ENCODE measurements around the gene MARK1.

Gene MARK1

GRCh38 chr1:220527908-220528678 is at the start of gene MARK1 (continued):
- peak; percentile 23 for TF ChIP-seq PRDM10 (tag by site-specific recombination; IDR thresholded peaks at IDR 0.05)
- TF ChIP-seq ZBTB21 (tag by site-specific recombination; IDR thresholded peaks at IDR 0.05): peak; percentile 42
- no peak for TF ChIP-seq ZNF416 (tag by site-specific recombination; IDR thresholded peaks at IDR 0.05)
- no peak for TF ChIP-seq ZNF248 (tag by site-specific recombination; IDR thresholded peaks at IDR 0.05)
- peak; percentile 45 for TF ChIP-seq SP2 (tag by site-specific recombination; IDR thresholded peaks at IDR 0.05)
- 0 out of 2 replicates have a peak, but pooled peaks have one; percentile 25 for TF ChIP-seq ZBTB1 (tag by site-specific recombination; IDR thresholded peaks at IDR 0.05)

- Histone ChIP-seq H3K27ac (ENCODE audit: extremely low read depth, low read depth, low read length) (no peak overlapping the region), H3K4me3 (ENCODE audit: low read depth, low read length) (no peak overlapping the region), H3K9me3 (ENCODE audit: control insufficient read depth, insufficient read depth, low read depth, low read length) (no peaks in the 10 kb centered on the region), H3K4me1 (ENCODE audit: control insufficient read depth, insufficient read depth, low read length) (no peaks in the 10 kb centered on the region), H3K36me3 (ENCODE audit: control insufficient read depth in 2 of 2, insufficient read depth in 1 of 2, low read length in 2 of 2) (no peaks in the 10 kb centered on the region)
- CTCF ChIA-PET: interaction anchor here (0.6 to 0.7 kb wide), 2 partner anchors 187 to 294 kb away, joined by 4 read pairs; no protein-coding TSS in a partner anchor
- POLR2A ChIA-PET: no interaction called here
- no peak for TF ChIP-seq AEBP2 (tag by site-specific recombination; IDR thresholded peaks at IDR 0.05; ENCODE audit: borderline replicate concordance)
- no peak for TF ChIP-seq ZNF830 (tag by site-specific recombination; IDR thresholded peaks at IDR 0.05; ENCODE audit: low read depth)
- TF ChIP-seq BCL11B (tag by site-specific recombination; IDR thresholded peaks at IDR 0.05; ENCODE audit: low read depth): no peak
Measured at GRCh38 chr1:220483700-220484099, 44.2 kb upstream of the MARK1 start.

GRCh38 chr1:220484135-220484534 is 43.8 kb upstream of the MARK1 start:
- 0 out of 2 replicates have a peak, but pooled peaks have one; percentile 22 for TF ChIP-seq EGR2 (tag by site-specific recombination; IDR thresholded peaks at IDR 0.05; ENCODE audit: low read depth)
- TF ChIP-seq ZNF138 (tag by site-specific recombination; IDR thresholded peaks at IDR 0.05; ENCODE audit: borderline replicate concordance): no peak
- peak; percentile 40; the same call in 1 of the 2 replicates for TF ChIP-seq ZFHX2 (tag by site-specific recombination; conservative IDR thresholded peaks at IDR 0.05)
- H3K27ac ChIP-seq (ENCODE audit: extremely low read depth, low read depth, low read length): no peak overlapping the region
- no peaks in the 10 kb centered on the region for H3K9me3 ChIP-seq (ENCODE audit: control insufficient read depth, insufficient read depth, low read depth, low read length)
- ChIA-PET CTCF (interaction anchor here (0.6 kb wide), 1 partner anchor 429 kb away, joined by 3 read pairs; no protein-coding TSS in a partner anchor), POLR2A (no interaction called here)
- H3K4me3 ChIP-seq (ENCODE audit: low read depth, low read length): no peak overlapping the region
- H3K36me3 ChIP-seq (ENCODE audit: control insufficient read depth in 2 of 2, insufficient read depth in 1 of 2, low read length in 2 of 2): no peaks in the 10 kb centered on the region
- H3K4me1 ChIP-seq (ENCODE audit: control insufficient read depth, insufficient read depth, low read length): no peaks in the 10 kb centered on the region

GRCh38 chr1:220485131-220485530 is 42.8 kb upstream of the MARK1 start:
- CTCF ChIA-PET: no interaction called here
- Histone ChIP-seq H3K36me3 (ENCODE audit: control insufficient read depth in 2 of 2, insufficient read depth in 1 of 2, low read length in 2 of 2) (no peaks in the 10 kb centered on the region), H3K4me1 (ENCODE audit: control insufficient read depth, insufficient read depth, low read length) (no peaks in the 10 kb centered on the region), H3K4me3 (ENCODE audit: low read depth, low read length) (no peak overlapping the region), H3K27ac (ENCODE audit: extremely low read depth, low read depth, low read length) (no peak overlapping the region), H3K9me3 (ENCODE audit: control insufficient read depth, insufficient read depth, low read depth, low read length) (no peaks in the 10 kb centered on the region)
- POLR2A ChIA-PET: no interaction called here
- no peak for TF ChIP-seq ZNF707 (tag by site-specific recombination; IDR thresholded peaks at IDR 0.05)
- TF ChIP-seq ZNF704 (tag by site-specific recombination; IDR thresholded peaks at IDR 0.05): no peak
- TF ChIP-seq KLF1 (tag by site-specific recombination; IDR thresholded peaks at IDR 0.05): no peak
- no peak for TF ChIP-seq ZNF549 (tag by site-specific recombination; IDR thresholded peaks at IDR 0.05)
- TF ChIP-seq KLF9 (tag by site-specific recombination; IDR thresholded peaks at IDR 0.05; ENCODE audit: low read depth): no peak
- TF ChIP-seq ELK4 (IDR thresholded peaks at IDR 0.05; ENCODE audit: borderline replicate concordance, low read depth, low read length): no peak
- TF ChIP-seq ZSCAN23 (tag by site-specific recombination; IDR thresholded peaks at IDR 0.05): no peak
- TF ChIP-seq ZNF248 (tag by site-specific recombination; IDR thresholded peaks at IDR 0.05): no peak
- TF ChIP-seq GFI1B (tag by site-specific recombination; IDR thresholded peaks at IDR 0.05): no peak

Data from HEK293 (cell line).